SK-N-SH (cell line): Measurements from ENCODE around the gene GATAD2B. TPM values are rescaled to one million over a fixed set of nuclear protein-coding genes. Genes with fewer than 3 reads are reported as not detected.

Experiments used
- CTCF ChIA-PET: fragments of 300-600, 350-600 bp; formaldehyde crosslinking; extraction: SDS; loops from one replicate; lab custom pipeline; 2021; lab: Yijun Ruan, JAX
- POLR2A ChIA-PET: fragments of 350-600 bp; sonication (Branson Sonifier 250); formaldehyde crosslinking; extraction: SDS; loops from one replicate; lab custom pipeline; 2020; ENCODE audit warnings: antibody characterized with exemption, inconsistent platforms; lab: Yijun Ruan, JAX
- DNase-seq: peaks from one replicate; pipeline ENCODE4 v3.0.0; 2012
- H2AFZ ChIP-seq: fragments of 200-600 bp; sonication (generic); 2 replicates; pipeline ENCODE4 v1.8.1; 2016; ENCODE audit warnings: antibody characterized with exemption, mild to moderate bottlenecking, low read depth
- H3F3A ChIP-seq: fragments of 200-600 bp; sonication (generic); replicated peaks from 2 replicates; pipeline ENCODE3; 2016; ENCODE audit warnings: antibody characterized with exemption, mild to moderate bottlenecking; ENCODE audit not compliant: insufficient read depth
- H3K27ac ChIP-seq, 2 experiments: fragments of 200-500 bp in 1 of 2; fragments of 200-600 bp in 1 of 2; sonication (Bioruptor generic) in 1 of 2; sonication (generic), shearing (Covaris generic) in 1 of 2; 2 replicates each; pipeline versions ENCODE4 v1.5.1 to v1.6.1; 2014 to 2016; ENCODE audit warnings: low read depth in 2 of 2, inconsistent platforms in 1 of 2, low read length in 1 of 2, mild to moderate bottlenecking in 1 of 2, mixed read lengths in 1 of 2
- H3K27me3 ChIP-seq: fragments of 200-600 bp; sonication (generic), shearing (Covaris generic); 2 replicates; pipeline ENCODE4 v1.6.1; 2016; ENCODE audit warnings: mixed run types; ENCODE audit not compliant: insufficient read depth
- H3K36me3 ChIP-seq, 2 experiments: fragments of 200-500 bp in 1 of 2; fragments of 200-600 bp in 1 of 2; sonication (Bioruptor generic) in 1 of 2; sonication (generic) in 1 of 2; replicated peaks in 1 of 2; 2 replicates each; pipeline versions ENCODE3 to v1.5.1; 2014 to 2016; ENCODE audit warnings: low read length in 1 of 2, mild to moderate bottlenecking in 1 of 2; ENCODE audit not compliant: insufficient read depth in 2 of 2, control insufficient read depth in 1 of 2
- H3K4me1 ChIP-seq, 2 experiments: fragments of 200-500 bp in 1 of 2; fragments of 200-600 bp in 1 of 2; sonication (Bioruptor generic) in 1 of 2; sonication (generic), shearing (Covaris generic) in 1 of 2; 2 replicates each; pipeline versions ENCODE4 v1.5.1 to v1.6.1; 2014 to 2016; ENCODE audit warnings: low read depth in 1 of 2, low read length in 1 of 2, mixed run types in 1 of 2; ENCODE audit not compliant: insufficient read depth in 2 of 2, control insufficient read depth in 1 of 2
- H3K4me2 ChIP-seq: fragments of 200-600 bp; sonication (generic), shearing (Covaris generic); 2 replicates; pipeline ENCODE4 v1.6.1; 2017; ENCODE audit warnings: mixed run types
- H3K4me3 ChIP-seq, 2 experiments: fragments of 200-500 bp in 1 of 2; fragments of 200-600 bp in 1 of 2; sonication (Bioruptor generic) in 1 of 2; sonication (generic), shearing (Covaris generic) in 1 of 2; 2 replicates each; pipeline versions ENCODE4 v1.5.1 to v1.8.1; 2014 to 2016; ENCODE audit warnings: low read depth in 2 of 2, inconsistent platforms in 1 of 2, low read length in 1 of 2, mild to moderate bottlenecking in 1 of 2, mixed read lengths in 1 of 2, moderate library complexity in 1 of 2
- H3K79me2 ChIP-seq: fragments of 200-600 bp; sonication (generic); 2 replicates; pipeline ENCODE4 v1.8.1; 2017; ENCODE audit warnings: mild to moderate bottlenecking; ENCODE audit not compliant: insufficient read depth
- H3K9ac ChIP-seq: fragments of 200-600 bp; sonication (generic); 2 replicates; pipeline ENCODE4 v1.6.1; 2017; ENCODE audit warnings: mixed run types
- H3K9me2 ChIP-seq: fragments of 200-600 bp; sonication (generic); 2 replicates; pipeline ENCODE4 v1.6.1; 2017; ENCODE audit warnings: mixed run types
- H3K9me3 ChIP-seq: fragments of 200-600 bp; sonication (generic); 2 replicates; pipeline ENCODE4 v1.6.1; 2017; ENCODE audit warnings: mixed run types, mild to moderate bottlenecking, moderate library complexity
- H4K20me1 ChIP-seq: fragments of 200-600 bp; sonication (generic); 2 replicates; pipeline ENCODE4 v1.6.1; 2017; ENCODE audit warnings: mild to moderate bottlenecking, mixed run types; ENCODE audit not compliant: insufficient read depth
- CTCF ChIP-seq: fragments of 200-600 bp; sonication (generic); IDR thresholded peaks from 2 replicates; pipeline ENCODE4 v1.6.1; 2017; ENCODE audit warnings: antibody characterized with exemption, mild to moderate bottlenecking, moderate library complexity
- EP300 ChIP-seq, 2 experiments: IDR thresholded peaks; 2 replicates each; pipeline versions ENCODE4 v1.4.0 to v1.6.1; 2012; ENCODE audit warnings: borderline replicate concordance in 1 of 2, low read depth in 1 of 2, low read length in 1 of 2
- EZH2phosphoT487 ChIP-seq: fragments of 200-600 bp; sonication (generic); IDR thresholded peaks from 2 replicates; pipeline ENCODE4 v1.6.1; 2017; ENCODE audit warnings: low read depth, mixed run types, mild to moderate bottlenecking, antibody characterized with exemption, moderate library complexity, borderline replicate concordance
- FOXJ3 ChIP-seq: sonication (generic); formaldehyde crosslinking; IDR thresholded peaks from 2 replicates; pipeline ENCODE4 v1.5.1; 2020; ENCODE audit warnings: mild to moderate bottlenecking, missing genetic modification reagents
- FOXM1 ChIP-seq: IDR thresholded peaks from 2 replicates; pipeline ENCODE4 v1.4.0; 2012; ENCODE audit warnings: low read depth, mild to moderate bottlenecking
- GABPA ChIP-seq: IDR thresholded peaks from 2 replicates; pipeline ENCODE4 v1.4.0; 2012; ENCODE audit warnings: low read depth, mild to moderate bottlenecking
- GATA2 ChIP-seq: sonication (generic); formaldehyde crosslinking; IDR thresholded peaks from 2 replicates; pipeline ENCODE4 v1.5.0; 2020; ENCODE audit warnings: mild to moderate bottlenecking, missing genetic modification reagents
- IRF3 ChIP-seq: fragments of 150-350 bp; IDR thresholded peaks from 2 replicates; pipeline ENCODE4 v1.6.1; 2016; ENCODE audit warnings: mild to moderate bottlenecking, low read depth, low read length
- JUND ChIP-seq: IDR thresholded peaks from 2 replicates; pipeline ENCODE4 v1.4.0; 2012
- MEF2A ChIP-seq: IDR thresholded peaks from 2 replicates; pipeline ENCODE4 v1.4.0; 2012; ENCODE audit warnings: low read depth, borderline replicate concordance
- PBX3 ChIP-seq: IDR thresholded peaks from 2 replicates; pipeline ENCODE4; 2012
- RAD21 ChIP-seq: IDR thresholded peaks from 2 replicates; pipeline ENCODE4 v1.6.1; 2012; ENCODE audit warnings: mild to moderate bottlenecking, low read length
- RCOR1 ChIP-seq: fragments of 150-350 bp; IDR thresholded peaks from 2 replicates; pipeline ENCODE4 v1.6.1; 2017; ENCODE audit warnings: antibody characterized with exemption, low read length
- RXRA ChIP-seq: IDR thresholded peaks from 2 replicates; pipeline ENCODE4 v1.4.0; 2012; ENCODE audit warnings: low read depth, mild to moderate bottlenecking, borderline replicate concordance
- TAF1 ChIP-seq: IDR thresholded peaks from 2 replicates; pipeline ENCODE4 v1.6.1; 2012; ENCODE audit warnings: low read depth, mild to moderate bottlenecking, low read length, moderate library complexity, borderline replicate concordance
- TEAD4 ChIP-seq: IDR thresholded peaks from 2 replicates; pipeline ENCODE4 v1.4.0; 2012; ENCODE audit warnings: mild to moderate bottlenecking, borderline replicate concordance; ENCODE audit not compliant: insufficient read depth
- USF1 ChIP-seq: IDR thresholded peaks from 2 replicates; pipeline ENCODE4 v1.4.0; 2012; ENCODE audit warnings: low read depth, borderline replicate concordance
- USF2 ChIP-seq: fragments of 150-350 bp; IDR thresholded peaks from 2 replicates; pipeline ENCODE4 v1.6.1; 2017; ENCODE audit warnings: antibody characterized with exemption, low read length, low read depth, borderline replicate concordance
- YY1 ChIP-seq: IDR thresholded peaks from 2 replicates; pipeline ENCODE4 v1.4.0; 2012; ENCODE audit warnings: low read depth, mild to moderate bottlenecking
- WGBS: methylation state at CpG from one replicate; pipeline ENCODE4 v1.1.6; 2017; ENCODE audit warnings: low lambda C conversion rate; 5-methylcytosine and 5-hydroxymethylcytosine counted together
- polyA plus RNA-seq, 3 experiments: library from polyadenylated mRNA; depleted of rRNA; stranded (reverse); fragments of >200 nt; gene quantifications; 2 replicates each; pipeline ENCODE4 v1.2.3, GENCODE V29; 2012

Gene GATAD2B
- polyA plus RNA-seq, 1 of the 3 experiments (the other 2 are of a cell fraction) = 2.8 TPM

- DNase-seq = no peak
- no peaks in the 10 kb centered on the region for H3K4me1 ChIP-seq
- TF ChIP-seq RCOR1 = no peak
- no peak for TF ChIP-seq IRF3
- no peaks in the 10 kb centered on the region for H3K9me3 ChIP-seq
- no peak overlapping the region for H3K4me2 ChIP-seq
- no peaks in the 10 kb centered on the region for H3K79me2 ChIP-seq
- WGBS = 94% methylated on average over 4 of the region's 7 CpGs
- H3F3A ChIP-seq = no peaks in the 10 kb centered on the region
- ChIA-PET CTCF (interaction anchor here (0.6 to 5.0 kb wide), 8 partner anchors 9 to 253 kb away, joined by 3 to 28 read pairs (median 4); partner anchors contain the start of gene NPR1), POLR2A (no interaction called here)
- peaks cover 25 to 62% of the 10 kb centered on the region in 2 experiments for H3K36me3 ChIP-seq
- no peak overlapping the region for H3K4me3 ChIP-seq
- H3K27ac ChIP-seq = no peak overlapping the region
- H3K9me2 ChIP-seq = no peaks in the 10 kb centered on the region
- H4K20me1 ChIP-seq = no peaks in the 10 kb centered on the region
- no peak overlapping the region for H2AFZ ChIP-seq
- H3K27me3 ChIP-seq = no peaks in the 10 kb centered on the region
- no peak overlapping the region for H3K9ac ChIP-seq
These were observed 159.2 kb downstream of the GATAD2B start for GRCh38 chr1:153763365-153764225.

- DNase-seq = no peak
- 95% methylated on average over 4 of the region's 4 CpGs for WGBS
- Histone ChIP-seq H3F3A (no peaks in the 10 kb centered on the region), H3K4me1 (no peaks in the 10 kb centered on the region), H3K36me3 (peaks cover 24 to 60% of the 10 kb centered on the region in 2 experiments), H3K4me3 (no peak overlapping the region), H3K27me3 (no peaks in the 10 kb centered on the region), H3K9me2 (no peaks in the 10 kb centered on the region), H3K4me2 (no peak overlapping the region), H3K9me3 (no peaks in the 10 kb centered on the region), H3K9ac (no peak overlapping the region), H3K27ac (no peak overlapping the region), H4K20me1 (no peaks in the 10 kb centered on the region), H3K79me2 (no peaks in the 10 kb centered on the region), H2AFZ (no peak overlapping the region)
- TF ChIP-seq FOXM1 (no peak), TEAD4 (no peak), EZH2phosphoT487 (no peak), GATA2 (no peak), RXRA (no peak), USF1 (no peak), CTCF (no peak), JUND (no peak), PBX3 (no peak), RAD21 (no peak), YY1 (no peak), USF2 (no peak), FOXJ3 (CRISPR knock-in tag) (no peak), EP300 (IDR thresholded peaks at IDR 0.05; ENCODE audit: borderline replicate concordance in 1 of 2, low read depth in 1 of 2, low read length in 1 of 2) (no peak), TAF1 (no peak), MEF2A (no peak), GABPA (no peak)
- ChIA-PET POLR2A (no interaction called here), CTCF (interaction anchor here (1.1 to 4.4 kb wide), 4 partner anchors 11 to 186 kb away, joined by 4 to 17 read pairs (median 7); partner anchors contain the start of gene DENND4B)
These were observed 162.3 kb downstream of the GATAD2B start for GRCh38 chr1:153760440-153760839.
